ENCODE measurements around the gene SMPD3. TPM values are rescaled to one million over a fixed set of nuclear protein-coding genes. Genes with fewer than 3 reads are reported as not detected.

SMPD3 gene
- total RNA-seq, 4 donors from 2014 or later: 19.0 to 353 (median 206) TPM

- no peak for DNase-seq
- TF ChIP-seq CTCF (IDR thresholded peaks at IDR 0.05) (no peak), POLR2A (IDR thresholded peaks at IDR 0.05) (no peak)
Observed at GRCh38 chr16:68393333-68393732, 55.0 kb downstream of the SMPD3 start.

GRCh38 chr16:68389750-68390371 is 58.4 kb downstream of the SMPD3 start:
- DNase-seq: no peak
- Histone ChIP-seq H3K4me1 (peaks cover 0 to 3% (median 0%) of the 10 kb centered on the region in 4 donors), H3K27ac (no peak overlapping the region), H3K4me3 (no peak overlapping the region), H3K9me3 (no peaks in the 10 kb centered on the region), H3K27me3 (no peaks in the 10 kb centered on the region), H3K36me3 (no peaks in the 10 kb centered on the region)
- TF ChIP-seq POLR2A (IDR thresholded peaks at IDR 0.05): no peak
- no peak for TF ChIP-seq CTCF (IDR thresholded peaks at IDR 0.05)

More at GRCh38 chr16:68393333-68393732, 55.0 kb downstream of the SMPD3 start:
- Histone ChIP-seq H3K9me3 (no peaks in the 10 kb centered on the region), H3K4me1 (no peaks in the 10 kb centered on the region), H3K27me3 (no peaks in the 10 kb centered on the region), H3K27ac (no peak overlapping the region), H3K36me3 (no peaks in the 10 kb centered on the region), H3K4me3 (no peak overlapping the region)

GRCh38 chr16:68389006-68389405 is 59.3 kb downstream of the SMPD3 start:
- Histone ChIP-seq H3K4me3 (no peak overlapping the region), H3K27me3 (no peaks in the 10 kb centered on the region), H3K4me1 (peaks cover 0 to 7% (median 1%) of the 10 kb centered on the region in 4 donors), H3K36me3 (no peaks in the 10 kb centered on the region), H3K9me3 (no peaks in the 10 kb centered on the region), H3K27ac (no peak overlapping the region)
- TF ChIP-seq CTCF (IDR thresholded peaks at IDR 0.05) (no peak), POLR2A (IDR thresholded peaks at IDR 0.05) (no peak)
- peak in 1 of 3 donors; percentile 46 for DNase-seq

- DNase-seq: no peak
- peaks cover 0 to 15% (median 2%) of the 10 kb centered on the region in 4 donors for H3K4me1 ChIP-seq
- H3K9me3 ChIP-seq: no peaks in the 10 kb centered on the region
- H3K4me3 ChIP-seq: no peak overlapping the region
- peak overlapping the region in 3 of 4 donors; percentile 89 to 99 (median 96) for H3K27ac ChIP-seq
- no peaks in the 10 kb centered on the region for H3K36me3 ChIP-seq
- H3K27me3 ChIP-seq: no peaks in the 10 kb centered on the region
- no peak for TF ChIP-seq POLR2A (IDR thresholded peaks at IDR 0.05)
Observed at GRCh38 chr16:68388124-68388523, 60.2 kb downstream of the SMPD3 start.

GRCh38 chr16:68387301-68387700 is 61.0 kb downstream of the SMPD3 start:
- no peaks in the 10 kb centered on the region for H3K27me3 ChIP-seq
- no peaks in the 10 kb centered on the region for H3K9me3 ChIP-seq
- TF ChIP-seq CTCF (IDR thresholded peaks at IDR 0.05) (no peak), POLR2A (IDR thresholded peaks at IDR 0.05) (peak in 1 of 2 donors; percentile 62)
- H3K4me1 ChIP-seq: peaks cover 3 to 23% (median 4%) of the 10 kb centered on the region in 4 donors
- H3K27ac ChIP-seq: peak overlapping the region in 3 of 4 donors; percentile 89 to 99 (median 96)
- H3K4me3 ChIP-seq: peak overlapping the region in 2 of 4 donors; percentile 53 to 58
- H3K36me3 ChIP-seq: no peaks in the 10 kb centered on the region
- peak in 2 of 3 donors; percentile 90 to 95 for DNase-seq

GRCh38 chr16:68386628-68387027 is 61.7 kb downstream of the SMPD3 start:
- DNase-seq: peak in 2 of 3 donors; percentile 94 to 97
- Histone ChIP-seq H3K36me3 (peaks cover 0 to 4% (median 0%) of the 10 kb centered on the region in 3 donors), H3K4me3 (peak overlapping the region in 3 of 4 donors; percentile 26 to 58 (median 53)), H3K4me1 (peaks cover 3 to 29% (median 9%) of the 10 kb centered on the region in 4 donors), H3K9me3 (no peaks in the 10 kb centered on the region), H3K27me3 (no peaks in the 10 kb centered on the region), H3K27ac (peak overlapping the region in 3 of 4 donors; percentile 89 to 99 (median 96))
- peak; percentile 85 to 94 for TF ChIP-seq POLR2A (IDR thresholded peaks at IDR 0.05)
- no peak for TF ChIP-seq CTCF (IDR thresholded peaks at IDR 0.05)
